Neural cell (in vitro differentiated cells): ENCODE measurements around the gene OSM. TPM values are rescaled to one million over a fixed set of nuclear protein-coding genes. Genes with fewer than 3 reads are reported as not detected.
A peak's percentile ranks its signal among the peaks of the same experiment; 100 is the strongest.

Experiments used
- H2AFZ ChIP-seq: fragments of 200-600, 300-800 bp; sonication (generic), shearing (Covaris generic); 2 replicates; pipeline ENCODE4 v1.6.0; 2014; ENCODE audit warnings: low read depth, mild to moderate bottlenecking, antibody characterized with exemption, low read length, moderate library complexity
- H3F3A ChIP-seq: fragments of 200-600 bp; shearing (Covaris generic); 2 replicates; pipeline ENCODE4 v1.6.1; 2016; ENCODE audit warnings: mild to moderate bottlenecking, moderate library complexity, mixed read lengths, antibody characterized with exemption, low read length; ENCODE audit not compliant: insufficient read depth, poor library complexity, severe bottlenecking
- H3K27ac ChIP-seq: fragments of 200-600, 300-800 bp; sonication (generic), shearing (Covaris generic); 2 replicates; pipeline ENCODE4 v1.5.1; 2014; ENCODE audit warnings: mild to moderate bottlenecking, low read length, moderate library complexity
- H3K27me3 ChIP-seq: fragments of 300-800, 200-600 bp; sonication (generic), shearing (Covaris generic); 2 replicates; pipeline ENCODE4 v1.6.0; 2014; ENCODE audit warnings: mild to moderate bottlenecking, low read depth, low read length, moderate library complexity; ENCODE audit not compliant: insufficient read depth
- H3K36me3 ChIP-seq: fragments of 300-800, 200-600 bp; sonication (generic), shearing (Covaris generic); 2 replicates; pipeline ENCODE4 v1.5.1; 2014; ENCODE audit warnings: mild to moderate bottlenecking, antibody characterized with exemption, low read length, moderate library complexity; ENCODE audit not compliant: insufficient read depth
- H3K4me2 ChIP-seq: fragments of 300-800, 200-600 bp; sonication (generic), shearing (Covaris generic); 2 replicates; pipeline ENCODE4 v1.6.0; 2014; ENCODE audit warnings: mild to moderate bottlenecking, low read length
- H3K4me3 ChIP-seq: fragments of 300-800, 200-600 bp; sonication (generic), shearing (Covaris generic); 2 replicates; pipeline ENCODE4 v1.5.1; 2014; ENCODE audit warnings: mild to moderate bottlenecking, low read length, moderate library complexity
- H3K79me2 ChIP-seq: fragments of 200-600 bp; shearing (Covaris generic); replicated peaks from 2 replicates; pipeline ENCODE4 v1.6.0; 2014; ENCODE audit warnings: mild to moderate bottlenecking, low read length, moderate library complexity; ENCODE audit not compliant: insufficient read depth
- H3K9ac ChIP-seq: fragments of 300-800, 200-600 bp; sonication (generic), shearing (Covaris generic); 2 replicates; pipeline ENCODE4 v1.6.1; 2016; ENCODE audit warnings: mild to moderate bottlenecking, low read length, mixed read lengths
- H3K9me2 ChIP-seq: fragments of 200-600 bp; shearing (Covaris generic); 2 replicates; pipeline ENCODE4 v1.6.1; 2016; ENCODE audit warnings: mild to moderate bottlenecking, low read length, mixed read lengths; ENCODE audit not compliant: insufficient read depth
- H3K9me3 ChIP-seq: fragments of 200-600, 300-800 bp; sonication (generic), shearing (Covaris generic); 2 replicates; pipeline ENCODE4 v1.6.1; 2016; ENCODE audit warnings: mild to moderate bottlenecking, mixed run types, low read length, moderate library complexity, mixed read lengths
- H4K20me1 ChIP-seq: fragments of 200-600 bp; shearing (Covaris generic); 2 replicates; pipeline ENCODE4 v1.6.1; 2016; ENCODE audit warnings: mild to moderate bottlenecking, mixed run types; ENCODE audit not compliant: insufficient read depth
- EP300 ChIP-seq: fragments of 450-650 bp; conservative IDR thresholded peaks from 2 replicates; pipeline ENCODE4 v1.6.1; 2014; ENCODE audit warnings: antibody characterized with exemption, mild to moderate bottlenecking, moderate library complexity; ENCODE audit not compliant: poor library complexity, severe bottlenecking
- EZH2 ChIP-seq: fragments of 200-600, 300-800 bp; shearing (Covaris generic), sonication (generic); IDR thresholded peaks from 2 replicates; pipeline ENCODE4 v1.6.1; 2014; ENCODE audit warnings: antibody characterized with exemption, low read length, borderline replicate concordance, mild to moderate bottlenecking; ENCODE audit not compliant: insufficient read depth, poor library complexity, severe bottlenecking
- MXI1 ChIP-seq: fragments of 450-650 bp; conservative IDR thresholded peaks from 2 replicates; pipeline ENCODE4 v1.6.1; 2014; ENCODE audit warnings: antibody characterized with exemption, mild to moderate bottlenecking; ENCODE audit not compliant: poor library complexity, severe bottlenecking
- POLR2AphosphoS5 ChIP-seq: IDR thresholded peaks from 2 replicates; pipeline ENCODE4 v1.6.1; 2012
- RAD21 ChIP-seq: fragments of 450-650 bp; conservative IDR thresholded peaks from 2 replicates; pipeline ENCODE4 v1.6.1; 2014; ENCODE audit warnings: antibody characterized with exemption, mild to moderate bottlenecking, moderate library complexity
- SMC3 ChIP-seq: fragments of 450-650 bp; conservative IDR thresholded peaks from 2 replicates; pipeline ENCODE4 v1.6.1; 2014; ENCODE audit warnings: antibody characterized with exemption, mild to moderate bottlenecking, moderate library complexity; ENCODE audit not compliant: poor library complexity
- TAF1 ChIP-seq: IDR thresholded peaks from 2 replicates; pipeline ENCODE4 v1.6.1; 2012; ENCODE audit warnings: low read depth
- polyA plus RNA-seq: library from polyadenylated mRNA; depleted of rRNA; stranded (reverse); fragments of >200 nt; gene quantifications from 2 replicates; pipeline ENCODE4 v1.2.3, GENCODE V29; 2014
- TF ChIP-seq, protein P1 (sequence below): fragments of 450-650 bp; IDR thresholded peaks from 2 replicates; pipeline ENCODE4 v1.5.1; 2014; ENCODE audit warnings: antibody characterized with exemption, mild to moderate bottlenecking, moderate library complexity; ENCODE audit not compliant: poor library complexity, severe bottlenecking
- TF ChIP-seq, protein P2 (sequence below): IDR thresholded peaks from 2 replicates; pipeline ENCODE4 v1.6.1; 2012; ENCODE audit warnings: borderline replicate concordance

The OSM gene
- polyA plus RNA-seq, 1 donor from 2014 or later = not detected

DNA sequence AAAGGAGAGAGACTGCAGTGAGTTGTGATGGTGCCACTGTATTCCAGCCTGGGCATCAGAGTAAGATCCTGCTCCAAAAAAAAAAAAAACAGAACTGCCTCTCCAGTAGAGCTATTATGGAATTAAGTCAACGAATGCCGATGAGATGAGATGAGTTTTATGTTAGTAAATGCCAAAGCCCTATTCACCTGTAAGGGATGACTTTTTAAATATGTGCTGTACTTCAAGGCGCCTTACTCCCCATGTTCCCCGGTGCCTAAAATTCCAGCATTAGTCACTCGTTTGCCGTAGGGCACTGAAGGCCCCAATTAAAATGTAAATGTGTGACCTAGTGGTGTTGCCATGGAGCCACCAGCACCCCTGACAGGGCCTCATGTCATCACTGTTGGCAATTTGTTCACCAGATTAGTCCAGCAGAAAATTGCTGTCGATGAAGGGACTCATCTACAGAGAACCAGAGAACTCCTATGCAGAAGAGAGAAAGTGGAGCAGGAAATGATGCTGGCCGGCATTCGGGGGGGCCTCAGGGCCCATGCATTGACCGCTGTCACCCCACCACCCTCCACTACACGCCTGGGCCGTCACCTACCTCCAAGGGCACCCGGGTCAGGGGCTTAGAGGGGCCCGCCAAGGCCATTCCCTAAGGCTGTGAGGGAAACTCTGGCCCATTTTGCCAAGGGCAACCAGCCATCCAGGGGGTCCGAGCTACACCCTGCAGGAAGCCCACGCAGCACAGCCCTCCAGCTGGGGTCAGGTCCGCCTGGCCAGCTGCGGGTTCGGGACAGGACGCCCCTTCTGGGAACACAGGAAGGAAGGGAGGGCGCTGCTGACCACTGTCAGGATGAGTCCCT is 37.9 kb downstream of the OSM start:
- H3K36me3 ChIP-seq = no peaks in the 10 kb centered on the region
- no peaks in the 10 kb centered on the region for H3F3A ChIP-seq
- TF ChIP-seq POLR2AphosphoS5 (no peak), EP300 (no peak), MXI1 (no peak), SMC3 (no peak), RAD21 (no peak), TAF1 (no peak), EZH2 (no peak)
- TF ChIP-seq, protein P1, sequence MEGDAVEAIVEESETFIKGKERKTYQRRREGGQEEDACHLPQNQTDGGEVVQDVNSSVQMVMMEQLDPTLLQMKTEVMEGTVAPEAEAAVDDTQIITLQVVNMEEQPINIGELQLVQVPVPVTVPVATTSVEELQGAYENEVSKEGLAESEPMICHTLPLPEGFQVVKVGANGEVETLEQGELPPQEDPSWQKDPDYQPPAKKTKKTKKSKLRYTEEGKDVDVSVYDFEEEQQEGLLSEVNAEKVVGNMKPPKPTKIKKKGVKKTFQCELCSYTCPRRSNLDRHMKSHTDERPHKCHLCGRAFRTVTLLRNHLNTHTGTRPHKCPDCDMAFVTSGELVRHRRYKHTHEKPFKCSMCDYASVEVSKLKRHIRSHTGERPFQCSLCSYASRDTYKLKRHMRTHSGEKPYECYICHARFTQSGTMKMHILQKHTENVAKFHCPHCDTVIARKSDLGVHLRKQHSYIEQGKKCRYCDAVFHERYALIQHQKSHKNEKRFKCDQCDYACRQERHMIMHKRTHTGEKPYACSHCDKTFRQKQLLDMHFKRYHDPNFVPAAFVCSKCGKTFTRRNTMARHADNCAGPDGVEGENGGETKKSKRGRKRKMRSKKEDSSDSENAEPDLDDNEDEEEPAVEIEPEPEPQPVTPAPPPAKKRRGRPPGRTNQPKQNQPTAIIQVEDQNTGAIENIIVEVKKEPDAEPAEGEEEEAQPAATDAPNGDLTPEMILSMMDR = no peak
- TF ChIP-seq, protein P2, sequence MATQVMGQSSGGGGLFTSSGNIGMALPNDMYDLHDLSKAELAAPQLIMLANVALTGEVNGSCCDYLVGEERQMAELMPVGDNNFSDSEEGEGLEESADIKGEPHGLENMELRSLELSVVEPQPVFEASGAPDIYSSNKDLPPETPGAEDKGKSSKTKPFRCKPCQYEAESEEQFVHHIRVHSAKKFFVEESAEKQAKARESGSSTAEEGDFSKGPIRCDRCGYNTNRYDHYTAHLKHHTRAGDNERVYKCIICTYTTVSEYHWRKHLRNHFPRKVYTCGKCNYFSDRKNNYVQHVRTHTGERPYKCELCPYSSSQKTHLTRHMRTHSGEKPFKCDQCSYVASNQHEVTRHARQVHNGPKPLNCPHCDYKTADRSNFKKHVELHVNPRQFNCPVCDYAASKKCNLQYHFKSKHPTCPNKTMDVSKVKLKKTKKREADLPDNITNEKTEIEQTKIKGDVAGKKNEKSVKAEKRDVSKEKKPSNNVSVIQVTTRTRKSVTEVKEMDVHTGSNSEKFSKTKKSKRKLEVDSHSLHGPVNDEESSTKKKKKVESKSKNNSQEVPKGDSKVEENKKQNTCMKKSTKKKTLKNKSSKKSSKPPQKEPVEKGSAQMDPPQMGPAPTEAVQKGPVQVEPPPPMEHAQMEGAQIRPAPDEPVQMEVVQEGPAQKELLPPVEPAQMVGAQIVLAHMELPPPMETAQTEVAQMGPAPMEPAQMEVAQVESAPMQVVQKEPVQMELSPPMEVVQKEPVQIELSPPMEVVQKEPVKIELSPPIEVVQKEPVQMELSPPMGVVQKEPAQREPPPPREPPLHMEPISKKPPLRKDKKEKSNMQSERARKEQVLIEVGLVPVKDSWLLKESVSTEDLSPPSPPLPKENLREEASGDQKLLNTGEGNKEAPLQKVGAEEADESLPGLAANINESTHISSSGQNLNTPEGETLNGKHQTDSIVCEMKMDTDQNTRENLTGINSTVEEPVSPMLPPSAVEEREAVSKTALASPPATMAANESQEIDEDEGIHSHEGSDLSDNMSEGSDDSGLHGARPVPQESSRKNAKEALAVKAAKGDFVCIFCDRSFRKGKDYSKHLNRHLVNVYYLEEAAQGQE = no peak
- H2AFZ ChIP-seq = no peak overlapping the region
- H3K9ac ChIP-seq = no peak overlapping the region
- H3K4me2 ChIP-seq = no peak overlapping the region
- H3K9me3 ChIP-seq = no peaks in the 10 kb centered on the region
- H3K27ac ChIP-seq = no peak overlapping the region
- H3K4me3 ChIP-seq = peak overlapping the region; percentile 13
- H4K20me1 ChIP-seq = no peaks in the 10 kb centered on the region
- H3K27me3 ChIP-seq = no peaks in the 10 kb centered on the region
- no peaks in the 10 kb centered on the region for H3K9me2 ChIP-seq
- H3K79me2 ChIP-seq = no peaks in the 10 kb centered on the region

DNA sequence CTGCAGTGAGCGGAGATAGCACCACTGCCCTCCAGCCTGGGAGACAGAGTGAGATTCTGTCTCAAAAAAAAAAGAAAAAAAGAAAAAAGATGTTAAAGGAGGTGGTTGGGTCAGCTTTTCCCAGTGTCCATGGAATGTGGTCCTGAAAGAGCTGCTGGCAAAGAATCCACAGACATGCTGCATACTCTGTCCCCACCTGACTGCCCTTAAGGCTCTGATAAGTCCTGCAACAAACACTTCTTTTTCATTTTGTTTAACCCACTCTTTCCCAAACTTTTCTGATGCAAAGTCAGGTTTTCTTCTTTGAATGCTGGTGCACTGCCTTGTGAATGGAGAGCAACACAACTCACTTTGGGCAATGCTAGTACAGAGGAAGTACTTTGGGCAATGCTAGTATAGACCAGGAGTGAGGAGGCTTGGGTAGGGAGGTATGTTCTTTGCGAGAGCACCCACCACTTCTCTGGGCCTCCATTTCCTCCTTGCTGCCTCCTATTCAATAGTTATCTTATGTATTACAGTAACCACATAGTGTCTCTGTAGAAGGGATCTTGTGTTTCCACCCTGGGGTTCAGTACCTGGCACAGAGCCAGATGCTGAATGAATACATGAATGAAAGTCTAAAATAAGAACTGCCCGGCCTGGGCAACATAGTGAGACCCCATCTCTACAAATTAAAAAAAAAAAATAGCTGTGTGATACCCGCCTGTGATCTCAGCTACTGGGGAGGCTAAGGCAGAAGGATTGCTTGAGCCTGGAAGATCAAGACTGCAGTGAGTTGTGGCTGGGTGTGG is 39.0 kb downstream of the OSM start:
- H3F3A ChIP-seq = no peaks in the 10 kb centered on the region

More for the DNA sequence above, 39.0 kb downstream of the OSM start:
- H3K27ac ChIP-seq = no peak overlapping the region
- H3K4me3 ChIP-seq = no peak overlapping the region
- no peak overlapping the region for H3K4me2 ChIP-seq
- no peaks in the 10 kb centered on the region for H3K27me3 ChIP-seq
- H3K9me2 ChIP-seq = no peaks in the 10 kb centered on the region
- no peaks in the 10 kb centered on the region for H3K36me3 ChIP-seq
- H3K9me3 ChIP-seq = no peaks in the 10 kb centered on the region
- TF ChIP-seq EP300 = no peak
- no peak for TF ChIP-seq MXI1
- no peak for TF ChIP-seq TAF1
- TF ChIP-seq, protein P2 = no peak
- no peak for TF ChIP-seq EZH2
- no peak for TF ChIP-seq RAD21
- no peak for TF ChIP-seq SMC3
- no peak for TF ChIP-seq POLR2AphosphoS5
- TF ChIP-seq, protein P1 = no peak
- H3K9ac ChIP-seq = no peak overlapping the region
- no peak overlapping the region for H2AFZ ChIP-seq
- no peaks in the 10 kb centered on the region for H4K20me1 ChIP-seq
- no peaks in the 10 kb centered on the region for H3K79me2 ChIP-seq
